H9 (cell line): ENCODE data around the gene SAMD14. TPM values are rescaled to one million over a fixed set of nuclear protein-coding genes. Genes with fewer than 3 reads are reported as not detected.

Experiments
- DNase-seq: peaks from one replicate; pipeline ENCODE4 v3.0.0-alpha.2; 2017
- H2AFZ ChIP-seq: one replicate; pipeline ENCODE4 v1.6.1; 2013; ENCODE audit warnings: mild to moderate bottlenecking, low read length, control low read depth, moderate library complexity
- H2AK5ac ChIP-seq: 2 replicates; pipeline ENCODE4 v1.6.1; 2013; ENCODE audit warnings: low read length, control low read depth, mixed read lengths; ENCODE audit not compliant: insufficient read length
- H2BK120ac ChIP-seq: one replicate; pipeline ENCODE4 v1.6.1; 2013; ENCODE audit warnings: low read depth, mild to moderate bottlenecking, low read length, control low read depth, inconsistent platforms; ENCODE audit not compliant: poor library complexity, severe bottlenecking
- H2BK12ac ChIP-seq: 2 replicates; pipeline ENCODE4 v1.6.1; 2013; ENCODE audit warnings: low read length, control low read depth, mixed read lengths, low read depth; ENCODE audit not compliant: insufficient read length
- H2BK15ac ChIP-seq: 2 replicates; pipeline ENCODE4 v1.6.1; 2013; ENCODE audit warnings: low read depth, low read length, control low read depth
- H2BK20ac ChIP-seq: one replicate; pipeline ENCODE4 v1.6.1; 2013; ENCODE audit warnings: low read depth, mild to moderate bottlenecking, low read length, control low read depth, inconsistent platforms; ENCODE audit not compliant: poor library complexity, severe bottlenecking
- H2BK5ac ChIP-seq: 2 replicates; pipeline ENCODE4 v1.6.1; 2013; ENCODE audit warnings: low read length, control low read depth, mixed read lengths; ENCODE audit not compliant: insufficient read length
- H3K14ac ChIP-seq: 2 replicates; pipeline ENCODE4 v1.6.1; 2013; ENCODE audit warnings: low read length, control low read depth; ENCODE audit not compliant: insufficient read depth
- H3K18ac ChIP-seq: 2 replicates; pipeline ENCODE4 v1.6.1; 2013; ENCODE audit warnings: low read depth, mild to moderate bottlenecking, mixed read lengths, low read length, control low read depth; ENCODE audit not compliant: insufficient read length
- H3K23ac ChIP-seq: 2 replicates; pipeline ENCODE4 v1.6.1; 2013; ENCODE audit warnings: low read length, control low read depth, mixed read lengths, low read depth; ENCODE audit not compliant: insufficient read length
- H3K23me2 ChIP-seq: 2 replicates; pipeline ENCODE4 v1.6.1; 2013; ENCODE audit warnings: low read depth, mild to moderate bottlenecking, mixed read lengths, low read length, control low read depth; ENCODE audit not compliant: insufficient read length, poor library complexity, severe bottlenecking
- H3K27ac ChIP-seq: 2 replicates; pipeline ENCODE4 v1.5.1; 2013; ENCODE audit warnings: low read length, control low read depth, mixed read lengths, low read depth; ENCODE audit not compliant: insufficient read length
- H3K27me3 ChIP-seq: 2 replicates; pipeline ENCODE4 v1.6.1; 2013; ENCODE audit warnings: low read length, control low read depth, inconsistent platforms; ENCODE audit not compliant: insufficient read depth
- H3K4ac ChIP-seq: 2 replicates; pipeline ENCODE4 v1.6.1; 2013; ENCODE audit warnings: low read depth, mild to moderate bottlenecking, control low read depth, inconsistent platforms, low read length, moderate library complexity
- H3K4me1 ChIP-seq: 2 replicates; pipeline ENCODE4 v1.6.1; 2013; ENCODE audit warnings: low read length, control low read depth, inconsistent platforms; ENCODE audit not compliant: insufficient read depth
- H3K4me2 ChIP-seq: 2 replicates; pipeline ENCODE4 v1.6.1; 2013; ENCODE audit warnings: low read length, control low read depth, mixed read lengths; ENCODE audit not compliant: insufficient read length, insufficient read depth
- H3K56ac ChIP-seq: 2 replicates; pipeline ENCODE4 v1.6.1; 2013; ENCODE audit warnings: low read depth, mild to moderate bottlenecking, mixed read lengths, low read length, control low read depth; ENCODE audit not compliant: insufficient read length
- H3K79me1 ChIP-seq: 2 replicates; pipeline ENCODE4 v1.6.1; 2013; ENCODE audit warnings: low read depth, mild to moderate bottlenecking, moderate library complexity, low read length, control low read depth, inconsistent platforms; ENCODE audit not compliant: insufficient read depth, poor library complexity, severe bottlenecking
- H3K79me2 ChIP-seq: 2 replicates; pipeline ENCODE4 v1.6.1; 2013; ENCODE audit warnings: low read length, control low read depth, inconsistent platforms; ENCODE audit not compliant: insufficient read depth
- H3K9ac ChIP-seq: 2 replicates; pipeline ENCODE4 v1.6.1; 2013; ENCODE audit warnings: low read length, control low read depth, mixed read lengths; ENCODE audit not compliant: insufficient read length; ENCODE audit errors: extremely low read depth
- H3K9me3 ChIP-seq: one replicate; pipeline ENCODE4 v1.6.1; 2013; ENCODE audit warnings: low read depth, low read length, inconsistent platforms; ENCODE audit not compliant: control insufficient read depth
- H3T11ph ChIP-seq: one replicate; pipeline ENCODE4 v1.6.1; 2013; ENCODE audit warnings: mild to moderate bottlenecking, low read length, control low read depth, inconsistent platforms
- H4K20me1 ChIP-seq: one replicate; pipeline ENCODE4 v1.6.1; 2013; ENCODE audit not compliant: control insufficient read depth, insufficient read length, insufficient read depth
- H4K5ac ChIP-seq: 2 replicates; pipeline ENCODE4 v1.6.1; 2013; ENCODE audit warnings: low read depth, mild to moderate bottlenecking, mixed read lengths, low read length, control low read depth; ENCODE audit not compliant: insufficient read length
- H4K8ac ChIP-seq: replicated peaks from 2 replicates; pipeline ENCODE4 v1.6.1; 2013; ENCODE audit warnings: low read length, control low read depth, mixed read lengths, low read depth; ENCODE audit not compliant: insufficient read length
- H4K91ac ChIP-seq: 2 replicates; pipeline ENCODE4 v1.6.1; 2013; ENCODE audit warnings: low read depth, mild to moderate bottlenecking, moderate library complexity, mixed read lengths, low read length, control low read depth; ENCODE audit not compliant: insufficient read length
- H3K27ac Mint-ChIP-seq, 3 experiments: 2 replicates in 2 of 3; 3 replicates in 1 of 3; pipeline ENCODE4 v1.8.0; 2020 to 2021; ENCODE audit warnings: mixed read lengths in 3 of 3, mild to moderate bottlenecking in 1 of 3, moderate library complexity in 1 of 3
- H3K27me3 Mint-ChIP-seq: 2 replicates; pipeline ENCODE4 v1.8.0; 2021; ENCODE audit warnings: low read depth, mild to moderate bottlenecking, moderate library complexity, mixed read lengths
- H3K36me3 Mint-ChIP-seq, 3 experiments: 2 replicates in 2 of 3; 3 replicates in 1 of 3; pipeline ENCODE4 v1.8.0; 2020 to 2021; ENCODE audit warnings: low read depth in 3 of 3, mixed read lengths in 3 of 3; ENCODE audit not compliant: insufficient read depth in 1 of 3
- H3K4me1 Mint-ChIP-seq, 2 experiments: 2 replicates each; pipeline ENCODE4 v1.8.0; 2020; ENCODE audit warnings: mixed read lengths in 2 of 2
- H3K4me3 Mint-ChIP-seq, 2 experiments: 2 replicates in 1 of 2; 3 replicates in 1 of 2; pipeline ENCODE4 v1.8.0; 2020 to 2021; ENCODE audit warnings: mild to moderate bottlenecking in 2 of 2, mixed read lengths in 2 of 2, moderate library complexity in 1 of 2
- H3K9me3 Mint-ChIP-seq, 2 experiments: 2 replicates in 1 of 2; 3 replicates in 1 of 2; pipeline ENCODE4 v1.8.0; 2020; ENCODE audit warnings: mild to moderate bottlenecking in 2 of 2, mixed read lengths in 2 of 2, moderate library complexity in 1 of 2
- CTCF ChIP-seq: fragments of 200-600 bp; sonication (generic); conservative IDR thresholded peaks from 3 replicates; pipeline ENCODE4 v1.8.0; 2021; ENCODE audit warnings: antibody characterized with exemption, mild to moderate bottlenecking
- WGBS: extraction: QIAGEN DNeasy Blood & Tissue Kit; methylation state at CpG from one replicate; pipeline ENCODE4 v1.1.7; 2013; ENCODE audit warnings: missing lambda C conversion rate, low lambda C conversion rate, mixed read lengths; ENCODE audit not compliant: insufficient read length; ENCODE audit errors: extremely low coverage; 5-methylcytosine and 5-hydroxymethylcytosine counted together
- total RNA-seq: library from RNA; stranded (reverse); gene quantifications from 2 replicates; pipeline ENCODE4 v1.2.1, GENCODE V29; 2021

SAMD14 gene
- total RNA-seq, 1 experiment from 2014 or later, result 5.9 TPM

DNA sequence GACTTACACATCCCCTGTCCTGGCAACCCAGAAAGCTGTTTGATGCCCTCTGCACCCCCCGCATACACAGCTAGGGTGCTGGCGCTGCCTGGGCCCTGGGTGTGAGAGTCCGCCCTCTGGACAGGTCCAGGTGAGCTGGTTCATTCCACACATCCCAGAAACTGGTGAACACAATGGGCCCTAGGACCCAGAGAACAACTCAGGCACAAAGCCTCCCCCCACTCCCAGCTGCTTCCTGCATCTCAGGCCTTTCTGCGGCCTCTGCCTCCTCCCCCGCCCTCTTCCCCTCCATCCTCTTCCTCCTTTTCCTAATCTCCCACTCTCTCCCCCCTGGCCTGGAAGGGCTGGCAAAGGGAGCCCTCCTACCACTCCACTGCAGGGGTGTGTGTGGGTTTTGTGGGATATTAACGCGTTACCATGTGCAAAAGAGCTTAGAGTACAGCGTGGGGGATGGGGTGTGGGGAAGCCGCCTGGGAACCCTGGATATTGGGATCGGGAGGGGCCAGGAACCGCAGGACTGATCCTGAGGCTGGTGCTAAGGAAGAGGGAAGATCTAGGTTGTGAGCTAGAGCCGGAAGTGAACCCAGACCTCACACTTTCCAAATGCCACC is 22.1 kb upstream of the SAMD14 start:
- no peaks in the 10 kb centered on the region for H3K79me1 ChIP-seq
- no peak overlapping the region for H3K4ac ChIP-seq
- Mint-ChIP-seq H3K4me3 (peak overlapping the region; percentile 66 to 85), H3K27me3 (peaks cover 13% of the 10 kb centered on the region), H3K27ac (peak overlapping the region; percentile 84 to 97 (median 89); a peak in 6 of 7 replicates), H3K9me3 (no peaks in the 10 kb centered on the region), H3K36me3 (no peaks in the 10 kb centered on the region; a peak in 1 of 7 replicates), H3K4me1 (peaks cover 28 to 40% of the 10 kb centered on the region in 2 experiments)
- H3T11ph ChIP-seq, result no peak overlapping the region
- no peak overlapping the region for H3K56ac ChIP-seq
- no peak overlapping the region for H3K23ac ChIP-seq
- H3K9me3 ChIP-seq, result no peaks in the 10 kb centered on the region
- H3K14ac ChIP-seq, result no peak overlapping the region
- peak overlapping the region; percentile 78 for H3K4me2 ChIP-seq
- H4K8ac ChIP-seq, result no peak overlapping the region
- H2BK15ac ChIP-seq, result no peak overlapping the region
- H2BK5ac ChIP-seq, result no peak overlapping the region
- H2BK20ac ChIP-seq, result no peak overlapping the region
- H4K91ac ChIP-seq, result no peak overlapping the region
- peak overlapping the region; percentile 34 for H2AFZ ChIP-seq
- H3K27me3 ChIP-seq, result no peaks in the 10 kb centered on the region; the same call in 1 of the 2 replicates
- H3K27ac ChIP-seq, result no peak overlapping the region
- no peak overlapping the region for H2AK5ac ChIP-seq
- no peak overlapping the region for H2BK120ac ChIP-seq
- no peak overlapping the region for H3K9ac ChIP-seq
- no peak overlapping the region for H4K5ac ChIP-seq
- no peak for TF ChIP-seq CTCF
- peaks cover 25% of the 10 kb centered on the region for H3K23me2 ChIP-seq
- WGBS, result no CpG with 5 or more reads among the region's 12 CpGs
- no peak overlapping the region for H2BK12ac ChIP-seq
- H3K79me2 ChIP-seq, result no peaks in the 10 kb centered on the region
- peaks cover 4% of the 10 kb centered on the region; the same call in 1 of the 2 replicates for H3K4me1 ChIP-seq
- H3K18ac ChIP-seq, result peak overlapping the region; percentile 65
- peak; percentile 98 for DNase-seq
- H4K20me1 ChIP-seq, result peaks cover 3% of the 10 kb centered on the region
